T-cell (primary cell): Measurements from ENCODE around the gene TTYH1. TPM values are rescaled to one million over a fixed set of nuclear protein-coding genes. Genes with fewer than 3 reads are reported as not detected.

Experiments used
- ATAC-seq, 4 experiments: fragments of 200-7000 bp in 3 of 4; fragments of 150-1000 bp in 1 of 4; cut with Tn5 transposase; replicated peaks in 1 of 4; 1 replicate in 3 of 4; 2 replicates in 1 of 4; pipeline ENCODE4 v1.10.0; 2021; ENCODE audit warnings: moderate library complexity in 3 of 4, mild to moderate bottlenecking in 2 of 4, moderate number of reproducible peaks in 1 of 4
- CTCF ChIA-PET, 2 donors: fragments of 300-600 bp; sonication (Branson Sonifier 250); formaldehyde crosslinking; loops; one replicate each; lab custom pipeline; 2022; ENCODE audit warnings: antibody characterized with exemption in 2 of 2; lab: Charles Lee
- POLR2A ChIA-PET, 2 donors: fragments of 300-600 bp; sonication (Branson Sonifier 250); formaldehyde crosslinking; loops; one replicate each; lab custom pipeline; 2022; ENCODE audit warnings: antibody characterized with exemption in 2 of 2; lab: Charles Lee
- DNase-seq, 35 experiments: peaks; one replicate each; pipeline versions ENCODE4 v3.0.0 to v3.0.0-alpha.2; 2013 to 2023
- H3K27ac ChIP-seq: one replicate; pipeline ENCODE4 v1.5.1; 2013; ENCODE audit warnings: low read length
- H3K27me3 ChIP-seq, 2 experiments: replicated peaks in 1 of 2; 1 replicate in 1 of 2; 2 replicates in 1 of 2; pipeline versions ENCODE4 v1.6.1 to v1.7.0; 2013; ENCODE audit warnings: low read length in 1 of 2, mixed read lengths in 1 of 2; ENCODE audit not compliant: control insufficient read depth in 2 of 2, insufficient read depth in 2 of 2; ENCODE audit errors: extremely low read depth in 1 of 2
- H3K36me3 ChIP-seq, 2 donors: 1 replicate in 1 of 2; 2 replicates in 1 of 2; pipeline versions ENCODE4 v1.6.1 to v1.7.0; 2013; ENCODE audit warnings: low read length in 1 of 2; ENCODE audit not compliant: control insufficient read depth in 2 of 2, insufficient read depth in 1 of 2; ENCODE audit errors: extremely low read depth in 1 of 2
- H3K4me1 ChIP-seq, 2 experiments: 1 replicate in 1 of 2; 2 replicates in 1 of 2; pipeline versions ENCODE4 v1.6.1 to v1.7.0; 2013; ENCODE audit warnings: low read length in 2 of 2, mixed read lengths in 1 of 2; ENCODE audit not compliant: insufficient read depth in 2 of 2, control insufficient read depth in 1 of 2; ENCODE audit errors: extremely low read depth in 1 of 2
- H3K4me3 ChIP-seq, 2 donors: 1 replicate in 1 of 2; 2 replicates in 1 of 2; pipeline versions ENCODE4 v1.5.1 to v1.7.0; 2013; ENCODE audit warnings: mild to moderate bottlenecking in 2 of 2, low read length in 1 of 2, moderate library complexity in 1 of 2; ENCODE audit not compliant: control insufficient read depth in 1 of 2; ENCODE audit errors: extremely low read depth in 1 of 2
- H3K9me3 ChIP-seq: 2 replicates; pipeline ENCODE4 v1.7.0; 2013
- H3K27ac Mint-ChIP-seq, 2 donors: one replicate each; pipeline ENCODE4 v1.8.0; 2020 to 2021; ENCODE audit warnings: mild to moderate bottlenecking in 2 of 2, mixed read lengths in 2 of 2
- H3K27me3 Mint-ChIP-seq, 2 donors: one replicate each; pipeline ENCODE4 v1.8.0; 2021 to 2022; ENCODE audit warnings: mixed read lengths in 2 of 2
- H3K36me3 Mint-ChIP-seq: one replicate; pipeline ENCODE4 v1.8.0; 2021; ENCODE audit warnings: mixed read lengths
- H3K4me1 Mint-ChIP-seq, 3 donors: one replicate each; pipeline ENCODE4 v1.8.0; 2020 to 2022; ENCODE audit warnings: mixed read lengths in 3 of 3, mild to moderate bottlenecking in 1 of 3
- H3K4me3 Mint-ChIP-seq, 3 donors: one replicate each; pipeline ENCODE4 v1.8.0; 2020 to 2022; ENCODE audit warnings: mild to moderate bottlenecking in 3 of 3, mixed read lengths in 3 of 3, moderate library complexity in 3 of 3
- H3K9me3 Mint-ChIP-seq, 3 donors: one replicate each; pipeline ENCODE4 v1.8.0; 2020 to 2022; ENCODE audit warnings: mixed read lengths in 3 of 3
- WGBS: methylation state at CpG from one replicate; pipeline ENCODE4 v1.1.5; 2013; ENCODE audit warnings: missing lambda C conversion rate; ENCODE audit not compliant: insufficient coverage; 5-methylcytosine and 5-hydroxymethylcytosine counted together
- total RNA-seq, 35 experiments: library from RNA in 6 of 35; stranded (reverse) in 6 of 35; fragments of 120-200 nt in 1 of 35; gene quantifications; one replicate each; pipeline versions ENCODE4 v1.2.1 to v1.2.4 and lab custom pipeline; 2013 to 2026

TTYH1 gene
- total RNA-seq, 5 donors from 2014 or later (not counting 1 experiment from before 2014, with no cell fraction given), result 0.26 to 0.41 TPM; not detected in 3

GRCh38 chr19:54399189-54399588 lies 16.1 kb upstream of the TTYH1 start:
- Histone ChIP-seq H3K36me3 (no peaks in the 10 kb centered on the region), H3K27me3 (peaks cover 0 to 24% of the 10 kb centered on the region in 2 experiments), H3K9me3 (no peaks in the 10 kb centered on the region), H3K4me3 (no peak overlapping the region), H3K4me1 (no peaks in the 10 kb centered on the region), H3K27ac (no peak overlapping the region)
- Mint-ChIP-seq H3K27me3 (peaks cover 3 to 7% of the 10 kb centered on the region in 2 donors), H3K9me3 (no peaks in the 10 kb centered on the region), H3K4me1 (no peaks in the 10 kb centered on the region), H3K4me3 (no peak overlapping the region), H3K27ac (no peak overlapping the region), H3K36me3 (no peaks in the 10 kb centered on the region)
- ChIA-PET CTCF (interaction anchor here in 1 of 2 donors (1.1 kb wide), 1 partner anchor 77 kb away, joined by 4 read pairs; no protein-coding TSS in a partner anchor), POLR2A (no interaction called here)
- ATAC-seq (no peak), DNase-seq (no peak)
- WGBS, result no CpG with 5 or more reads among the region's 2 CpGs

- ATAC-seq, result no peak
- Mint-ChIP-seq H3K27me3 (peaks cover under 1 to 7% of the 10 kb centered on the region in 2 donors), H3K36me3 (no peaks in the 10 kb centered on the region), H3K9me3 (no peaks in the 10 kb centered on the region), H3K4me3 (no peak overlapping the region), H3K4me1 (no peaks in the 10 kb centered on the region), H3K27ac (no peak overlapping the region)
- Histone ChIP-seq H3K27me3 (peaks cover 0 to 16% of the 10 kb centered on the region in 2 experiments), H3K4me1 (no peaks in the 10 kb centered on the region), H3K4me3 (no peak overlapping the region), H3K9me3 (no peaks in the 10 kb centered on the region), H3K27ac (no peak overlapping the region), H3K36me3 (no peaks in the 10 kb centered on the region)
- no peak for DNase-seq
- CTCF ChIA-PET, result no interaction called here
- WGBS, result 83% methylated on average over 1 of the region's 6 CpGs
- POLR2A ChIA-PET, result no interaction called here
Observed at GRCh38 chr19:54400913-54401312, 14.4 kb upstream of the TTYH1 start.

GRCh38 chr19:54403054-54403453 lies 12.2 kb upstream of the TTYH1 start:
- H3K4me1 Mint-ChIP-seq, result peaks cover 0 to 2% (median 0%) of the 10 kb centered on the region in 3 donors
- CTCF ChIA-PET, result no interaction called here

GRCh38 chr19:54405628-54406027 lies 9.6 kb upstream of the TTYH1 start:
- ATAC-seq (no peak), DNase-seq (no peak)
- ChIA-PET CTCF (interaction anchor here in 1 of 2 donors (0.6 kb wide), 1 partner anchor 155 kb away, joined by 7 read pairs; no protein-coding TSS in a partner anchor), POLR2A (no interaction called here)
- no peaks in the 10 kb centered on the region for H3K36me3 Mint-ChIP-seq
- Histone ChIP-seq H3K4me3 (no peak overlapping the region), H3K27me3 (peaks cover 0 to 5% of the 10 kb centered on the region in 2 experiments), H3K36me3 (no peaks in the 10 kb centered on the region), H3K9me3 (no peaks in the 10 kb centered on the region), H3K27ac (no peak overlapping the region), H3K4me1 (no peaks in the 10 kb centered on the region)
- H3K9me3 Mint-ChIP-seq, result peaks cover 0 to 4% (median 0%) of the 10 kb centered on the region in 3 donors
- no peak overlapping the region for H3K27ac Mint-ChIP-seq
- H3K4me1 Mint-ChIP-seq, result peaks cover 0 to 6% (median 0%) of the 10 kb centered on the region in 3 donors
- H3K27me3 Mint-ChIP-seq, result peaks cover 0 to 1% of the 10 kb centered on the region in 2 donors
- no peak overlapping the region for H3K4me3 Mint-ChIP-seq

More at GRCh38 chr19:54403054-54403453, 12.2 kb upstream of the TTYH1 start:
- Histone ChIP-seq H3K36me3 (no peaks in the 10 kb centered on the region), H3K4me1 (no peaks in the 10 kb centered on the region), H3K4me3 (no peak overlapping the region), H3K27me3 (peaks cover 0 to 10% of the 10 kb centered on the region in 2 experiments), H3K27ac (no peak overlapping the region), H3K9me3 (no peaks in the 10 kb centered on the region)
- H3K4me3 Mint-ChIP-seq, result no peak overlapping the region
- H3K36me3 Mint-ChIP-seq, result no peaks in the 10 kb centered on the region
- peaks cover 0 to 1% of the 10 kb centered on the region in 2 donors for H3K27me3 Mint-ChIP-seq
- POLR2A ChIA-PET, result no interaction called here
- WGBS, result 78% methylated on average over 4 of the region's 8 CpGs
- no peak for DNase-seq
- no peak for ATAC-seq
- peaks cover 0 to 2% (median 0%) of the 10 kb centered on the region in 3 donors for H3K9me3 Mint-ChIP-seq
- H3K27ac Mint-ChIP-seq, result no peak overlapping the region

GRCh38 chr19:54407780-54408179 lies 7.5 kb upstream of the TTYH1 start:
- ChIA-PET POLR2A (interaction anchor here in 1 of 2 donors (0.6 kb wide), 1 partner anchor 26 kb away, joined by 4 read pairs; no protein-coding TSS in a partner anchor), CTCF (no interaction called here)
- H3K36me3 Mint-ChIP-seq, result no peaks in the 10 kb centered on the region
- H3K4me3 Mint-ChIP-seq, result no peak overlapping the region
- peaks cover 0 to 9% of the 10 kb centered on the region in 2 donors for H3K27me3 Mint-ChIP-seq
- H3K9me3 Mint-ChIP-seq, result peaks cover 0 to 4% (median 0%) of the 10 kb centered on the region in 3 donors
- H3K4me3 ChIP-seq, result no peak overlapping the region
- peak overlapping the region; percentile 64 to 86 for H3K27ac Mint-ChIP-seq
- peaks cover 0 to 6% (median 0%) of the 10 kb centered on the region in 3 donors for H3K4me1 Mint-ChIP-seq
- no peaks in the 10 kb centered on the region for H3K9me3 ChIP-seq
- ATAC-seq (no peak), DNase-seq (no peak)
- H3K27ac ChIP-seq, result no peak overlapping the region
- H3K36me3 ChIP-seq, result no peaks in the 10 kb centered on the region
- WGBS, result 100% methylated on average over 1 of the region's 7 CpGs
- H3K27me3 ChIP-seq, result peaks cover 0 to 8% of the 10 kb centered on the region in 2 experiments
- no peaks in the 10 kb centered on the region for H3K4me1 ChIP-seq

- Mint-ChIP-seq H3K4me3 (peak overlapping the region in 1 of 3 donors; percentile 52), H3K4me1 (peaks cover 0 to 6% (median 0%) of the 10 kb centered on the region in 3 donors), H3K9me3 (peaks cover 0 to 4% (median 0%) of the 10 kb centered on the region in 3 donors), H3K27me3 (peaks cover 5 to 10% of the 10 kb centered on the region in 2 donors), H3K36me3 (no peaks in the 10 kb centered on the region), H3K27ac (peak overlapping the region; percentile 64 to 86)
- Histone ChIP-seq H3K27me3 (peaks cover 0 to 3% of the 10 kb centered on the region in 2 experiments), H3K4me1 (no peaks in the 10 kb centered on the region), H3K36me3 (no peaks in the 10 kb centered on the region), H3K9me3 (no peaks in the 10 kb centered on the region), H3K27ac (peak overlapping the region; percentile 24), H3K4me3 (no peak overlapping the region)
- ATAC-seq, result no peak
- POLR2A ChIA-PET, result no interaction called here
- CTCF ChIA-PET, result no interaction called here
- 100% methylated on average over 1 of the region's 9 CpGs for WGBS
- no peak for DNase-seq
Observed at GRCh38 chr19:54408456-54409026, 6.7 kb upstream of the TTYH1 start.
